ENCODE results near the gene USP49.
A peak's percentile ranks its signal among the peaks of the same experiment; 100 is the strongest.

The USP49 gene

DNA sequence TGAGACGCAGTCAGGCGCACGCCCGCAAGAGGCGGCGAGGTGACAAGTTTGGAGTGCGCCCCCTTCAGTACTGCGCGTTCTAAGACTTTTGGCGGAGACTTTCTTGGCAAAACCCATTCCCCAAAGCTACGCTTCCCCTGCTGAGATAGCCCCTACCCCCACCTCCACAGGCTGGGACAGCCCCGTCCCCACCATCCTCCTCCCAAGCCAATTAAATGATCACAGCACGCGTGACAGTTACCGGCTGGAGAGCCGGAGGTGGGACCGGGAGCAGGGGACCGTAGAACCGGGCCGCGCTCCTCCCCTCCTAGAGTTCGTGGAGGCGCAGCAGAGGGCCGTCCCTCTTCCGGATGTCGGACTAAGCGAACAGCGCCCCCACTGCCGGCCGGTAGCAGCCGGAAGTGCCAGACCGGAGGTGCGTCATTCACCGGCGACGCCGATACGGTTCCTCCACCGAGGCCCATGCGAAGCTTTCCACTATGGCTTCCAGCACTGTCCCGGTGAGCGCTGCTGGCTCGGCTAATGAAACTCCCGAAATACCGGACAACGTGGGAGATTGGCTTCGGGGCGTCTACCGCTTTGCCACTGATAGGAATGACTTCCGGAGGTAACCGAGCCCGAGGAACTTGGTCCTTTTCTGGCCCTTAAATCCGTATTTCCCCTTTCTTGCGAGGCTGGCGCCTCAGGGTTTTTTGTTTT lies 107.8 kb downstream of the USP49 start, which contains the start of gene TOMM6 (continued):
- TF ChIP-seq ZNF133 (tag by site-specific recombination; IDR thresholded peaks at IDR 0.05) = no peak
- no peak for TF ChIP-seq ZNF560 (tag by site-specific recombination; IDR thresholded peaks at IDR 0.05; ENCODE audit: borderline replicate concordance)
- no peak for TF ChIP-seq ZNF311 (tag by site-specific recombination; IDR thresholded peaks at IDR 0.05; ENCODE audit: borderline replicate concordance)
- TF ChIP-seq ZNF146 (tag by site-specific recombination; IDR thresholded peaks at IDR 0.05) = peak; percentile 41; the same call in 1 of the 2 replicates
- peak; percentile 99 for TF ChIP-seq ZEB2 (tag by site-specific recombination; IDR thresholded peaks at IDR 0.05)
- peak; percentile 94 for TF ChIP-seq YY1 (tag by site-specific recombination; IDR thresholded peaks at IDR 0.05)
- TF ChIP-seq ZNF423 (tag by site-specific recombination; IDR thresholded peaks at IDR 0.05) = no peak
- no peak; the same call in 1 of the 2 replicates for TF ChIP-seq ZNF777 (tag by site-specific recombination; IDR thresholded peaks at IDR 0.05; ENCODE audit: borderline replicate concordance)
- TF ChIP-seq ZNF558 (tag by site-specific recombination; IDR thresholded peaks at IDR 0.05) = no peak; the same call in 1 of the 2 replicates
- no peak for TF ChIP-seq ZNF670 (tag by site-specific recombination; IDR thresholded peaks at IDR 0.05; ENCODE audit: low read depth)
- TF ChIP-seq ZNF843 (tag by site-specific recombination; IDR thresholded peaks at IDR 0.05) = peak; percentile 61; the same call in 1 of the 2 replicates
- TF ChIP-seq ZNF302 (tag by site-specific recombination; IDR thresholded peaks at IDR 0.05; ENCODE audit: low read depth) = no peak
- no peak for TF ChIP-seq ZNF214 (tag by site-specific recombination; IDR thresholded peaks at IDR 0.05; ENCODE audit: borderline replicate concordance)
- peak; percentile 32 for TF ChIP-seq SETDB1 (IDR thresholded peaks at IDR 0.05; ENCODE audit: insufficient read length, low read length)
- no peak for TF ChIP-seq ZNF354C (tag by site-specific recombination; IDR thresholded peaks at IDR 0.05; ENCODE audit: borderline replicate concordance, low read depth)
- TF ChIP-seq ZNF266 (tag by site-specific recombination; IDR thresholded peaks at IDR 0.05; ENCODE audit: low read depth) = no peak
- TF ChIP-seq ZNF114 (tag by site-specific recombination; IDR thresholded peaks at IDR 0.05) = no peak
- peak; percentile 78 for TF ChIP-seq KLF8 (tag by site-specific recombination; IDR thresholded peaks at IDR 0.05)
- TF ChIP-seq, protein P1, sequence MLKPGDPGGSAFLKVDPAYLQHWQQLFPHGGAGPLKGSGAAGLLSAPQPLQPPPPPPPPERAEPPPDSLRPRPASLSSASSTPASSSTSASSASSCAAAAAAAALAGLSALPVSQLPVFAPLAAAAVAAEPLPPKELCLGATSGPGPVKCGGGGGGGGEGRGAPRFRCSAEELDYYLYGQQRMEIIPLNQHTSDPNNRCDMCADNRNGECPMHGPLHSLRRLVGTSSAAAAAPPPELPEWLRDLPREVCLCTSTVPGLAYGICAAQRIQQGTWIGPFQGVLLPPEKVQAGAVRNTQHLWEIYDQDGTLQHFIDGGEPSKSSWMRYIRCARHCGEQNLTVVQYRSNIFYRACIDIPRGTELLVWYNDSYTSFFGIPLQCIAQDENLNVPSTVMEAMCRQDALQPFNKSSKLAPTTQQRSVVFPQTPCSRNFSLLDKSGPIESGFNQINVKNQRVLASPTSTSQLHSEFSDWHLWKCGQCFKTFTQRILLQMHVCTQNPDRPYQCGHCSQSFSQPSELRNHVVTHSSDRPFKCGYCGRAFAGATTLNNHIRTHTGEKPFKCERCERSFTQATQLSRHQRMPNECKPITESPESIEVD (tag by site-specific recombination; IDR thresholded peaks at IDR 0.05) = no peak
- TF ChIP-seq, protein P2, sequence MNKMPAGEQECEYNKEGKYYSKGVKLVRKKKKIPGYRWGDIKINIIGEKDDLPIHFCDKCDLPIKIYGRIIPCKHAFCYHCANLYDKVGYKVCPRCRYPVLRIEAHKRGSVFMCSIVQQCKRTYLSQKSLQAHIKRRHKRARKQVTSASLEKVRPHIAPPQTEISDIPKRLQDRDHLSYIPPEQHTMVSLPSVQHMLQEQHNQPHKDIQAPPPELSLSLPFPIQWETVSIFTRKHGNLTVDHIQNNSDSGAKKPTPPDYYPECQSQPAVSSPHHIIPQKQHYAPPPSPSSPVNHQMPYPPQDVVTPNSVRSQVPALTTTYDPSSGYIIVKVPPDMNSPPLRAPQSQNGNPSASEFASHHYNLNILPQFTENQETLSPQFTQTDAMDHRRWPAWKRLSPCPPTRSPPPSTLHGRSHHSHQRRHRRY (tag by site-specific recombination; IDR thresholded peaks at IDR 0.05) = no peak
- no peak for TF ChIP-seq ZNF140 (tag by site-specific recombination; IDR thresholded peaks at IDR 0.05)
- TF ChIP-seq KLF17 (tag by site-specific recombination; IDR thresholded peaks at IDR 0.05) = no peak; the same call in none of the 2 replicates
- peak; percentile 77 for TF ChIP-seq ZBTB8A (tag by site-specific recombination; IDR thresholded peaks at IDR 0.05)
- TF ChIP-seq ZNF148 (tag by site-specific recombination; IDR thresholded peaks at IDR 0.05; ENCODE audit: borderline replicate concordance) = no peak
- peak; percentile 66; the same call in 1 of the 2 replicates for TF ChIP-seq ZFP37 (tag by site-specific recombination; IDR thresholded peaks at IDR 0.05)
- TF ChIP-seq, protein P3, sequence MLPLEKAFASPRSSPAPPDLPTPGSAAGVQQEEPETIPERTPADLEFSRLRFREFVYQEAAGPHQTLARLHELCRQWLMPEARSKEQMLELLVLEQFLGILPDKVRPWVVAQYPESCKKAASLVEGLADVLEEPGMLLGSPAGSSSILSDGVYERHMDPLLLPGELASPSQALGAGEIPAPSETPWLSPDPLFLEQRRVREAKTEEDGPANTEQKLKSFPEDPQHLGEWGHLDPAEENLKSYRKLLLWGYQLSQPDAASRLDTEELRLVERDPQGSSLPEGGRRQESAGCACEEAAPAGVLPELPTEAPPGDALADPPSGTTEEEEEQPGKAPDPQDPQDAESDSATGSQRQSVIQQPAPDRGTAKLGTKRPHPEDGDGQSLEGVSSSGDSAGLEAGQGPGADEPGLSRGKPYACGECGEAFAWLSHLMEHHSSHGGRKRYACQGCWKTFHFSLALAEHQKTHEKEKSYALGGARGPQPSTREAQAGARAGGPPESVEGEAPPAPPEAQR (tag by site-specific recombination; IDR thresholded peaks at IDR 0.05) = no peak
- no peak for TF ChIP-seq ZNF677 (tag by site-specific recombination; IDR thresholded peaks at IDR 0.05)
- TF ChIP-seq GLI4 (tag by site-specific recombination; IDR thresholded peaks at IDR 0.05) = no peak
- no peak for TF ChIP-seq ZIC2 (tag by site-specific recombination; IDR thresholded peaks at IDR 0.05)
- peak; percentile 46; the same call in 1 of the 2 replicates for TF ChIP-seq ZNF561 (tag by site-specific recombination; IDR thresholded peaks at IDR 0.05; ENCODE audit: borderline replicate concordance)
- TF ChIP-seq ZFP69B (tag by site-specific recombination; IDR thresholded peaks at IDR 0.05) = peak; percentile 41
- TF ChIP-seq ZNF112 (tag by site-specific recombination; IDR thresholded peaks at IDR 0.05) = no peak
- TF ChIP-seq ZNF202 (tag by site-specific recombination; IDR thresholded peaks at IDR 0.05; ENCODE audit: borderline replicate concordance) = no peak
- TF ChIP-seq ZNF600 (tag by site-specific recombination; IDR thresholded peaks at IDR 0.05) = peak; percentile 86

Data from HEK293 (cell line).